CD4-positive, alpha-beta T cell treated with Interleukin-15 for 1 hour (primary cell): ENCODE measurements around the gene PAFAH1B2.
"Not testable (repeated sequence)": the region's sequence is repeated elsewhere in the genome, so short reads cannot be mapped to it uniquely, and the experiment has no call there.

Experiments
- DNase-seq: peaks from one replicate; pipeline ENCODE4 v3.0.0-alpha.2; 2020

Gene PAFAH1B2, protein sequence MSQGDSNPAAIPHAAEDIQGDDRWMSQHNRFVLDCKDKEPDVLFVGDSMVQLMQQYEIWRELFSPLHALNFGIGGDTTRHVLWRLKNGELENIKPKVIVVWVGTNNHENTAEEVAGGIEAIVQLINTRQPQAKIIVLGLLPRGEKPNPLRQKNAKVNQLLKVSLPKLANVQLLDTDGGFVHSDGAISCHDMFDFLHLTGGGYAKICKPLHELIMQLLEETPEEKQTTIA

DNA sequence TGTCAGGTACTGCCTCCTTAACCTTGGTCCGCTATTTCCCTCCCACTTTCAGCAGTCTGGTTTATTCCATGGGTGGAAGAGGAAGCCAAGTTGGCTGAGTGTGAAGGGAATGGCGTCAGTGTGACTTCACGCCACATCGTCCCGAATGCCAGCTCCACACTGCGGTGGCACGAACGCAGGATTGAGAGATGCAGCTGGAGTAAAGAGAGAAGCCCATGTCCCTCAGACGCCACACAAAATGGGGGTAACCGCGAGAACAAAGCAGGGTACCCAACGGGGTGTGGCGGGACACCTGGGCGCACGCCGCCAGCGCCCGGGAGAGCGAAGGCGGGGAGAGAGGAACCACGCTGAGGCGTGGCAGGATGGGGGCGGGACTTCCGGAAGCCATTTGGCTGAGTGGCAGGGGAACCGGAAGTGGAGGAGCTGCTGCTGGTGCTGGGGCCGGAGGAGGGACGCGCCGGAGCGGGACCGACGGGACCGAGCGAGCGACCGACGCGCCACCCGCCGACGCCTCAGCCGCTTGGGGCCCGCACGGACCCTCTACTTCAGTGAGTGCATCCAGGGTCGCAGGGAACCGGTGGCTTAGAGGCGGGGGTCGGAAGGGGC lies at the start of gene PAFAH1B2:
TSS of gene PAFAH1B2 (plus strand) at position 417 of the 606 bp plus-strand sequence. CDS start 8,161 bp downstream, outside the sequence.
- DNase-seq = peak; percentile 96

DNA sequence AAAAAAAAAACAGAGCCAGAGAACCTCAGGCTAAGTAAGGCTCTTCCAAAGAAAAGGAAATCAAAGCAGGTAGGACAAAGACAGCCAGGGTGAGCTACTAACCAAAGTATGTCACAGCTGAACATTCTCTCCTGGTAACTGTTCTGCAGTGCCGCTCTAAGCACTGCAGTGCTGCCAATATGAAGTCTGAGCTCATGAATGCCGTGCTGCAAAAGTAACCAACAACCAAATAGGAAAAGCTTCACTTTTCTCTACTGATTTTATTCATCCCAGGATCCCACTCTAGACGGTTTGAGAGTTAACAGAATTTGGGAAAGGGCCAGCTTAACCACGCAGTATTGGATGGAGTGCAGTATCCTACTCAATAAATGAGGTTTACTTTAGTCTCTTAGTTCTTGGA lies 49.3 kb upstream of the PAFAH1B2 start:
- DNase-seq = no peak

DNA sequence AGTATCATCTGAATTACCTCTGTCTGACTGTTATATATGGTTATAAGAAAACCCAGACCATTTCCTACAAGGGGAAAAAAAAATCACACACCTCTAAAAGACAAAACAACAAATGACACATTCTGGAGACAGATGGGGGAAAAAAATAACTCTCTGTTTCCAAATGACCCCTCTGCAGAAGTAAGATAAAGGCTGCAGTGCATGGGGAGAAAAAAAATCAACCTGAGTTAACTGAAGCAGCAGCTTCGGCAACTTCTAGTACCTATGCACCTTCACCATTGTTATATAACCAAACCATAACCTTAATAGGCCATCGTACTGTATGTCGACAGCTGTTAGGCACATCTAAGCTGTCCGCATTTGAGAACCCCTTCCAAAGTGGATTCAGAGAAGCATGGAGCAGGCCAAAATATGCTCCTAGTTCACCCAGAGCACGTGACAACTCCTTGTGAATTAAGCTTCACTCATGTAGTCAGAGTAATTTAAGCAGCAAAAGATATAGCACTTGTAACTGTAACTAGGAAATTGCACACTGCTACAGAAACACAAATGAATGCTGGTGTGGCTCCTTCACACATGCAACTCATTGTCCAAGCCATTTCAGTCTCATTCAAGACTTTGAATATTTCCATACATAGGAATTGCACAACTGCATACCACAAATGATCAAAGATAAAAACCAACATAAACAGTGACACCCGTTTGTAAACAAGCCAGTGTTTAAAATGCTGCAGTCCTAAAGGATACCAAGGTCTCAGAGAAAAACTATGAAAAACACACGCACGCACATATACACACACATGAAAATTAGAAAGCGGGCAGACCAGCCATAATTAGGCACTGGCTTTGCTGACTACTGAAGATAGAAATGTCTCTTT lies 48.6 kb upstream of the PAFAH1B2 start:
- no peak for DNase-seq

DNA sequence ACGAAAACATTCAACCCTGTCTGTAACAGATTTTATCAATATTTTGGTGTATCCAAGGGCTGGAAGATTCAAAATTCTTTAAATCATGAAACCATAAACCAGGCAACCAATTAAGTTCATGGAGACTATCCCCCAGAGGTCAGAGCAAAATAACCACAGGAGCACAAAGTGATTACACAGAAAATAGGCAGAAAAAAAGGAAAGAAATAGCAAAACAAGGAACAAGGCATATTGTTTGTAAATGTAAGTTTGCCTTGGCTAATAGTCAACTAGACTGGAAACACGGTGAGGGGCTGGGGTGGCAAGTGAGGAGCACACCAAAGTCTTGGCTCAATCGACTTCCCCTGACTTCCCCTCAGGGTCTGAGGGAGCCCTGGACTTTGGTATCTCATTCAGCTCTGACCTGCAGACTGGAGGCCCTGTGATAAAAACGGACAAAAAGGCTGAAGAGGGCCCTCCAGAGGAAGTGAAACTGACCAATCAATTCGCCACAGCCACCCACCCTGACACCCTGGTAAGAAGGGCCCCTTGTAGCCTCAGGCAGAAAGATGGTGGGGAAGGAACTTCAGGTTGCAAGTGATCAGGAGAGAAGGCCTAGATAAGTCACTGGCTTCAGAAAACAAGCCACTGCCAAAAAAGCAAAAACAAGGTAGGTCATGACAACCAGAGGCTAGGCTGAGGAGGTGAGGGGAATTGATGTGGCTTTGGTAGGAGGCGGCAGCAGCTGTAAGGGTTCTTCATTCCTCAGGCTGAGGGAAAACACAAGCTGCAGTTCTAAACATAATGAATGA lies 47.7 kb upstream of the PAFAH1B2 start:
- DNase-seq = peak; percentile 70

DNA sequence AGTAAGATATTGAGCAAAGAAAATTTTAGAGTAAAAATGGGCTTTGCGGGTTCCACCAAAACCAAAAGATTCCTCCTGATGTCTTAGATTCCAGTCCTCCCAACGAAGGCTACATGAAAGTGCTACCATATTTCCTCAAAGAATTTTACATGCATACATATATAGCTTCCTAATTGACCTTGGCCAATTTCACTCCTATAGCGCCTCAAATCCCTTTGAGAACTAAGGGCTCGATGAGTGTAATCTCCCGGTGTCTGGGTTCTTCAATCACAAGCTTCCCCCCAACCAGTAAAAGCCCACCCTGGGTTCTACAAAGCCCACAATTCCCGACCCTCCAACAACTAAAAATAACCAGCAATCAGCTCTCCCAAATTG lies 47.1 kb upstream of the PAFAH1B2 start:
- DNase-seq = no peak

DNA sequence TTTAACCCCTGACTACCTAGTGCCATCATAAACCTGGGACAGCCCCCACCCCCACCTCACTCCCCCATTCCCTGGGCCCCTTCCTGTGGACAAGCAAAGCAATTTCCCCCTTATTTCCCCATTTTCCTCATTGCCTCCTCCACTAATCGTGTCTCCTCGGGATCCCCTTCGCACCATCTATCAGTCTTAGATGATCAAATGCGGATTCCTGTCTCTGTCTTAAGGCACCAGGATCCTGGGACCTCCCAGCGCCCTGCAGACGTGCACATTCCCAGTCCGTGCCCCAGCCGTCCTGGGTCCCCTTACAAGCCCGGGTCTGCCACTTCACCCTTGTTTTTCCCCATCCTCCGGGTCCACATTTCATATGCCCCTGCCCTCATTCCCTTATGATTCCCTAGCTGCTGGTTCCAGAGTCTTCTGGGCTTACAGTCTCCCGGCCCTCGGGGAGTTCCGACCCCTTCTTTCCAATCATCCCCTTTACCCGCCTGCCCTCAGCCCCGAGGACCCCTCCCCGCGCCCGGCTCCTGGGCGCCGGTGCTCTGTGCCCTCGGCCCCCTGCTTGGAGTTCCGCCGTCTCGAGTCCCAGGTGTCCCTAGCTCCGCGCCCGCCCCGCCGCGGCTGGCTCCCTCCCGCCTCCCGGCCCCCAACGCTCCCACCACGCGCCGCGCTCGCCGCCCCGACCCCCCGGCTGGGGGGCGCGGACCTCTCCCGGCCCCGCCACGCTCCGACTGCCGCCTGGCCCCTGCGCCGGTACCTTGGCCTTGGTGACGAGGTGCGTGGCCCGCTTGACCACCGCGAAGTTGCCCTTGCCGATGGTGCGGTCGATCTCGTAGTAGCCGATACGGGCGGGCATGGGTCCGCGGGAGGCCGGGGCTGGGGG lies 46.5 kb upstream of the PAFAH1B2 start:
- no peak for DNase-seq

DNA sequence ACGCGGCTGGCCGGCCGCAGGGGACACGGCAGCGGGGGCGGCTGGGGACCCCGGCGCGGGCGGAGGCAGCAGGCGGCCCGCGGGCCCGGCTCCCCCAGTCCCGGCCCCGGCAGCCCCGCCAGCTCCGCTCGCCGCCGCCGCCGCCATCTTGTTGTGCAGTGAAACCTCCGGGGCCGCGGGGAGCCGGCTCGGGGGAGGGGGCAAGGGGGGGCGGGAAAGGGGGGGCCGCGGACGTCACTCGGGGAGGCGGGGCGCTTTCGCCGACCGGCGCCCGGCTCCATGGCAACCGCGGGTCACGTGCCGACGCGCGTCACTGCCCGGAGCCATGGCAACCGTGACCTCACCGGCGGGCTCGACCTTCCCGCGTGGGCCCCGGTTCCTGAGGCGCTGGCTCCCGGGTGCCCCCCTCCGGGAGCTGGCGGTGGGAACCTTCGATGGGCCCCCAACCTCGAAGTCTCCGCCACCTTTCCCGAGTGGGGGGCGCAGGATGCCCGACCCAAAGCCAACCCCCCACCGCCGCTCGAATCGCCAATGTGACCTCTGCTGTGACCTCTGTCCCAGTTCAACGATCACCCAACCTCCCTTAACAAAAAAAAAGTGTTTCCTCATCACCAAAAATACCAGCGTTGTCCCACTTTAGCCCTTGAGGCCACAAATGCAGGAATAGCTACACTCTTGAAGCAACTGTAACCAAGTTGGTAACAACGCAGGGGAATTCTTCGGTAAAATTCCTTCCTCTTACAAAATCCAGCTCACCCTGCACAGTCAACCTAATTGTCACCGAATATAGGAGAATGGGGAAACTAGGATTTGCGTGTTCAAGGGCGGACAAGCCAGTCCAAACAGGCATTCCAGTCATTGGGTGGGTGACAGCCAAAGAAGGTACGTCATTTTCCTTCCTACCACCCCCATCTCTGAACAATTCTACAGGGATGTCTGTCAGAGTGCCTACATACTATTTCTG lies 45.5 kb upstream of the PAFAH1B2 start, which contains the start of gene SIK3:
TSS of gene SIK3 (minus strand) at position 160 of the 964 bp plus-strand sequence. CDS start at position 147, 13 bp downstream.
- peak; percentile 96 for DNase-seq

DNA sequence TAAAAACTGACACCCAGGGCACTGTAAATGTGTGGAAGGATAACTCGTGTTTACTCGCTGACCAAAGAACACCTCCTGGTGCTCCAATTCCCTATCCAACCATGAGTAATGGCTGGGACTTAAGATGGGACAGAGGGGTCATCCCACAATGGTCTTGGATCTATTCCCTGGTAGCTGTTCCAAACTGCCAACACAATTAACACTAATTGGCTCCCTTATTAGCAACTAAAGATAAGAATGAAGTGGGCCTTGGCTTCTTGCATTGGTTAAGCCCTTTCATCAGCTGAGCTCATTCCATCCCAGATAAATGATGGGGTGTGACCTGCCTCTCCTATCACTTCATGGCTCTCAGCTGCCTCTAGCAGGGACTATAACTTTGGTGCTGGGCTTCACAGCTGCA lies 44.4 kb upstream of the PAFAH1B2 start:
- no peak for DNase-seq

DNA sequence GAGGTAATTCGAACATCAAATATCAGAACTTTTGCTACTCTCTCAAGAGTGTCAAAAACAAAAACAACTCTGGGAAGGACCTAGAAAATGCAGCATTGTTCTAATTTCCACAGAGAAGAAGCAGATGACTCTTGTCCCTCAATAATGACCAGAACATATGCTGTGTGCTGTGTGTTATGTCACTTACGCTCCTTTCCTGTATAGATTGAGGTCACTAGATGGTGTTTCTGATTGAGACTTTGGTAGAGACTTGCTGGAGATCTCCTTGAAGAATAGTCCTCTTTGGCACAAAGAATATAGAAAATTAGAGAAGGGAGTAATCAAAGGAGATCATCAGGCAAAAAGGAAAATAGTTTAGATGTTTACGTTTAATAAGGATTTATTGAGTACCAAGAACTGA lies 43.5 kb upstream of the PAFAH1B2 start:
- DNase-seq = no peak

DNA sequence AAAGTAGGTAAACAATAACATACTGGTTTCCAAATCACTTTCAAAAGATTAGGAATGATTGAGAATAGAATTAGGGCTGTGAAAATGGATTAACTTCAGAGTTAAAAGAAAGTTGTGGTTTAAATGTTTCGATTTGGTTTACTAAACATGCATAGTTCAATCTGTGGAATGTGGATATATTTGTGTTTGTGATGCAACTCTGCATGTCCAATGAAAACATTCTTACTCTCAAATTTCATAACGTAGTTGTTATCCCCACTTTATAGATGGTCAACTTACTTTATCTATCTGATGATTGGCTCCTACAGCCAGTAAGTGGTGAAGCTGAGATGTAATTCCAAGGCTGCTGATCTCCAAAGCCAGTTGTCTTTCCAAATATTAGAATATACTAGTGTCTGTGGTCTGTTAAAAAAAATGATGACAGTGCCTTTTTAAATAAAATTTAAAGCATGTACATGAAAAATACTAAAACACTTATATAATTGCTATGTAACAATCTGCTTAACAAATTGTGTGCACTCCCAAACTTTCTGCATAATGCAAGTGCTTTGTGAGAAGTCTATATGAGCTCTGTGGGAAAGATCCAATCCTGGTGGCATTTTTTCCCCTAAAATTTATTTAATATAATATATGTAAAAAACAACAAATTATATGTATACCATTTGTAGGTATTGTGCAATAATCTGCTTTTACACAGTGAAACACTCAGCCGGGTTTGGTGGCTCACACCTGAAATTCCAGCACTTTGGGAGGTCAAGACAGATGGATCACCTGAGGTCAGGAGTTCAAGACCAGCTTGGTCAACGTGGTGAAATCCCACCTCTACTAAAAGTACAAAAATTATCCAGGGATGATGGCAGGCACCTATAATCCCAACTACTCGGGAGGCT lies 36.1 kb upstream of the PAFAH1B2 start:
- no peak for DNase-seq

DNA sequence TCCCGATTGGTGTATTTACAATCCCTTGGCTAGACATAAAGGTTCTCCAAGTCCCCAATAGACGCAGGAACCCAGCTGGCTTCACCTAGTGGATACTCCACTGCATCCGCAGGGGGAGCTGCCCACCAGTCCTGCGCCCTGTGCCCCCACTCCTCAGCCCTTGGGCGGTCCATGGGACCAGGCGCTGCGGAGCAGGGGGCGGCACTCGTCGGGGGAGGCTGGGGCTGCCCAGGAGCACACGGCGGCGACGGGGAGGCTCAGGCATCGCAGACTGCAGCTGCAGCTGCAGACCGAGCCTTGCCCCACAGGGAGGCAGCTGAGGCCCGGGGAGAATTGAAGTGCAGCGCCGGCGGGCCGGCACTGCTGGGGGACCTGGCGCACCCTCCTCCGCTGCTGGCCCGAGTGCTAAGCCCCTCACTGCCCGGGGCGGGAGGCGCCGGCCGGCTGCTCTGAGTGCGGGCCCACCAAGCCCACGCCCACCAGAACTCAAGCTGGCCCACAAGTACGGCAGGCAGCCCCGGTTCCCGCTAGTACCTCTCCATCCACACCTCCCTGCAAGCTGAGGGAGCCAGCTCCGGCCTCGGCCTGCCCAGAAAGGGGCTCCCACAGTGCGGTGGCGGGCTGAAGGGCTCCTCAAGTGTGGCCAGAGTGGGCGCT lies 33.7 kb upstream of the PAFAH1B2 start:
- no peak for DNase-seq

DNA sequence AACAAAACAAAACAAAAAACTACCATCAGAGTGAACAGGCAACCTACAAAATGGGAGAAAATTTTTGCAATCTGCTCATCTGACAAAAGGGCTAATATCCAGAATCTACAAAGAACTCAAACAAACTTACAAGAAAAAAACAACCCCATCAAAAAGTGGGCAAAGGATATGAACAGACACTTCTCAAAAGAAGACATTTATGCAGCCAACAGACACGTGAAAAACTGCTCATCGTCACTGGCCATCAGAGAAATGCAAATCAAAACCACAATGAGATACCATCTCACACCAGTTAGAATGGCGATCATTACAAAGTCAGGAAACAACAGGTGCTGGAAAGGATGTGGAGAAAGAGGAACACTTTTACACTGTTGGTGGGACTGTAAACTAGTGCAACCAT lies 31.6 kb upstream of the PAFAH1B2 start:
- DNase-seq = not testable (repeated sequence)

DNA sequence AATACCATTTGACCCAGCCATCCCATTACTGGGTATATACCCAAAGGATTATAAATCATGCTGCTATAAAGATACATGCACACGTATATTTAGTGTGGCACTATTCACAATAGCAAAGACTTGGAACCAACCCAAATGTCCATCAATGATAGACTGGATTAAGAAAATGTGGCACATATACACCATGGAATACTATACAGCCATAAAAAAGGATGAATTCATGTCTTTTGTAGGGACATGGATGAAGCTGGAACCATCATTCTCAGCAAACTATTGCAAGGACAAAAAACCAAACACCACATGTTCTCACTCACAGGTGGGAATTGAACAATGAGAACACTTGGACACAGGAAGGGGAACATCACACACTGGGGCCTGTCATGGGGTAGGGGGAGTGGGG lies 31.1 kb upstream of the PAFAH1B2 start:
- DNase-seq = not testable (repeated sequence)

DNA sequence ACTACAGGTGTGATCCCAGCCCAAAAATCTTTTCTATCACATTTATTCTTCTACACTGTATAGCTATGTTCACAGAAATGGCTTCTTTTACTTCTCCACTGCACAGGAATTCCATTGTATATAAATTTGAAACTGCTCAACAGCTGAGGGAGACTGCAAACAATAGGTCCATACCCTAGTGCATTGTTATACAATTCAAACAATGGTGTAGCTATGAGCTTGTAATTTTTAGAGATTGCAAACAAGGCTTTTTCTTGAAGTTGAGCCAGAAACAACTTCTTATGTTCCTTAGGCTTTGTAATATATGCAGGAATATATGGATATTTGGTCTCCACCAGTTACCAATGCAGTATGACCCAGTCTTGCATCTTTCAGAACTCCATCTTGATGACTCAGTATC lies 26.4 kb upstream of the PAFAH1B2 start:
- no peak for DNase-seq

DNA sequence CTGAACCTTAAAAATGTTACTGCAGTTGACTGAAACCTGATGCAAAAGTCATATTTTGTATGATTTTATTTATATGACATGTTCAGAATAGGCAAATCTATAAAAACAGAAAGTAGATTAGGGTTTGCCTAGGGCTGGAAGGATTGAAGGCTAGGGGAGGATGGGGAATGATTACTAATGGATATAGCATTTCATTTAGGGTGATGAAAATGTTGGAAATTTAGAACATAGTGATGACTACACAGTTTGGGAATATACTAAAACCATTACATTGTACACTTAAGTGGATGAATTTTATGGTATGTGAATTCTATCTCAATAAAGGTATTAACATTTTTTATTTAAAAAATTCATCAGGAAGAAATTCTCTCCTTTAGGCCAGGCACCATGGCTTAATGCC lies 22.9 kb upstream of the PAFAH1B2 start:
- DNase-seq = no peak

DNA sequence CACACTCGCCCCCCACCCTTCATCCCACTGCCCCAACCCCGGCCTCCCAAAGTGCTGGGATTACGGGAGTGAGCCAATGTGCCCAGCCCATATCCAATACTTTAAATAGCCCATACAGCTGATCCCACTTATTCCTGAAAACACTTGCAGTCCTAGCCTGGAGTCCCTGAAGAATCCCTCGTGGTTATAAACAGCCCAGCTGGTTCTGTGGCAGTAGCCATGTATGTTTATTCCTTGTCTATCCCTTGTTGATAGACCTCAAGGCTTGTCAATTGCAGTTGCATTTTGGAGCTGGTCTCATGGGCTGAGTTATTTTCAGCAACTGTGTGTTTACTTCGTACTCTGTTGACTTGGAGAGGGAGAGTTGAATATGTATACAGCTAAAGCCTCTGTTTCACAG lies 21.5 kb upstream of the PAFAH1B2 start:
- DNase-seq = no peak

DNA sequence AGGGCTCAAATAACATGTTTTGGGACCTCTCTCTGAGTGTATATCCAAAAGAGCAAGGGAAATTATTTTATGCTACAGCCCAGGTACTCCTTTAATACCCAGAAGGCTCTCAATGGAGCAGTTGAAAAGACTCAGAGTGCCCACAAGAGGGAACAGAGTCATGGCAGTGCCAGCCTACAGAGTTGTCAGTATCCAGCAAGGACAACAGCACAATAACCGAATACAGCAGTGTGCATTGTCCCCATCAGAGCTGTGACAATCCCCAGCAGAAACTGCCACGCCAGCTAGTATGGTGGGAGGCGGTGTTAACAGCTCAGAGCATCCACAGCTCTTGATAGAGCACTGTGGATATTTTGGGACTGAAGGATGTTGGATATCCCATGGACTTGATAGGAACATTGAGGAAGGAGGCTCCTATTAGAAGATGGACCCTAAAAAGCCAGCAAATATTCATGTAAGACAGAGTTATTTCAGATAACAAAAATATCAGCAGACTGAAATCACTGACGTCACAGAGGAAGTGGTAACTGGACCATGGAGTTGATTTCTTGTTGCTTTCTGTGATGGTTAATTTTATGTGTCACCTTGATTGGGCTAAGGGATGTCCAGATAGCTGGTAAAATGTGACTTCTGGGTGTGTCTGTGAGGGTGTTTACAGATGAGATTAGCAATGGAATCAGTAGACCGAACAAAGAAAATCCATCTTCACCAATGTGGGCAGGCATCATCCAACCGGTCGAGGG lies 17.7 kb upstream of the PAFAH1B2 start:
- DNase-seq = no peak

DNA sequence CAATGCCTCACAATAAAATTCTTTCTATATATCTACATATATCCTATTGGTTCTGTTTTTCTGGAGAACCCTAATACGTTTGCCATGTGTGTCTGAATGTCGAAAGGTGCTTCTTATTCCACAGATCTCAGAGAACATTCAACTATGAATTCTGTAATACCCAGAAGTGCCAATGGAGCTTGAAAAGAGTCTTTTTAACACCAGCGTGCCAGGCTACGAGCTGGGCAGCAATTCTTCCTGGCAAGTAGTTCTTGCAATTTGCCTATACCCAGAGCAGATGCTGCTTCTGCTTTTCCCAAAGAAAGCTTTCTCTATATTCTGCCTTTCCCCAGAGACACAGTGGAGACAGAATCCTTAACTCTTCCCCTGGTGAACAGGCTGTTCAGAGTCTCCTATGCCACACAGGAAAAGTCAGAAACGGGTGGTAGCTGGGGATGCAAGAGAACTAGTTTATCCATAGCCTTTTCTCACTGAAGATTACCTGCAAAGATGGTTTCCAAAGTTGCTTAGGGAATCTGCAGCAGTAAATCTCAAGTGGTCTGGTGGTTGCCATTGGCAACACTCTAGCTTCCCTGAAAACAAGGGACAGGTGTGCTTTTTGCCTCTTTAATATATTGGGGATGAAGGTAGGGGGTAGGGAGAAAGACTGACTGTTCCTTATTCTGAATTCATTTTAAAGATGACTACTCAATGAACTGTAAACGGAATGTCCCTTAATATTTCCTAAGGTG lies 16.8 kb upstream of the PAFAH1B2 start:
- no peak for DNase-seq
